HepG2 (cell line): Measurements from ENCODE around the gene RNASE7. TPM values are rescaled to one million over a fixed set of nuclear protein-coding genes. Genes with fewer than 3 reads are reported as not detected.

Experiments used
- ARID5B ChIP-seq: IDR thresholded peaks from 2 replicates; pipeline ENCODE4 v1.4.0; 2020; ENCODE audit warnings: mild to moderate bottlenecking, missing genetic modification reagents
- ATF1 ChIP-seq: IDR thresholded peaks from 2 replicates; pipeline ENCODE4 v1.6.1; 2016; ENCODE audit warnings: mild to moderate bottlenecking, control low read depth
- CHD4 ChIP-seq: fragments of 200-600 bp; sonication (generic); IDR thresholded peaks from 2 replicates; pipeline ENCODE4 v1.7.0; 2017; ENCODE audit warnings: mild to moderate bottlenecking, low read length, borderline replicate concordance
- DMAP1 ChIP-seq: IDR thresholded peaks from 2 replicates; pipeline ENCODE4 v1.6.1; 2016
- HDAC6 ChIP-seq: fragments of 200-600 bp; sonication (generic); IDR thresholded peaks from 2 replicates; pipeline ENCODE4 v1.7.0; 2017; ENCODE audit warnings: mild to moderate bottlenecking, antibody characterized with exemption, low read length, low read depth
- MIER3 ChIP-seq: IDR thresholded peaks from 2 replicates; pipeline ENCODE4 v1.6.1; 2016; ENCODE audit warnings: missing compliant biosample characterization, borderline replicate concordance
- MXD4 ChIP-seq: IDR thresholded peaks from 2 replicates; pipeline ENCODE4 v1.6.1; 2016; ENCODE audit warnings: mild to moderate bottlenecking, missing biosample characterization, missing genetic modification reagents
- NCOR1 ChIP-seq: fragments of 200-600 bp; sonication (generic); IDR thresholded peaks from 2 replicates; pipeline ENCODE4 v1.7.0; 2017; ENCODE audit warnings: antibody characterized with exemption, low read length, borderline replicate concordance
- PHF5A ChIP-seq: IDR thresholded peaks from one replicate; pipeline ENCODE4 v1.6.1; 2018; ENCODE audit warnings: low read depth, missing genetic modification reagents; ENCODE audit not compliant: unreplicated experiment
- SMAD3 ChIP-seq: sonication (generic); formaldehyde crosslinking; IDR thresholded peaks from 2 replicates; pipeline ENCODE4 v1.4.0; 2020; ENCODE audit warnings: missing genetic modification reagents
- TCF7L2 ChIP-seq: IDR thresholded peaks from 2 replicates; pipeline ENCODE4 v1.6.1; 2011; ENCODE audit warnings: mild to moderate bottlenecking, low read depth, low read length, moderate library complexity
- TFDP2 ChIP-seq: sonication (generic); formaldehyde crosslinking; IDR thresholded peaks from 2 replicates; pipeline ENCODE4 v1.4.0; 2020; ENCODE audit warnings: missing genetic modification reagents
- ZEB1 ChIP-seq: IDR thresholded peaks from 2 replicates; pipeline ENCODE4 v1.6.1; 2012; ENCODE audit warnings: mild to moderate bottlenecking, low read depth, inconsistent platforms; ENCODE audit not compliant: insufficient replicate concordance
- ZFP1 ChIP-seq: IDR thresholded peaks from 2 replicates; pipeline ENCODE4 v1.6.1; 2016
- ZFP36L1 ChIP-seq: sonication (generic); formaldehyde crosslinking; IDR thresholded peaks from 2 replicates; pipeline ENCODE4 v1.8.0; 2022; ENCODE audit warnings: mild to moderate bottlenecking, missing genetic modification reagents, moderate library complexity
- ZKSCAN8 ChIP-seq: IDR thresholded peaks from 2 replicates; pipeline ENCODE4 v1.6.1; 2016; ENCODE audit warnings: borderline replicate concordance, missing genetic modification reagents, missing compliant biosample characterization
- ZNF101 ChIP-seq: sonication (generic); formaldehyde crosslinking; IDR thresholded peaks from 2 replicates; pipeline ENCODE4 v1.4.0; 2020; ENCODE audit warnings: mild to moderate bottlenecking, low read depth, missing genetic modification reagents, borderline replicate concordance
- ZNF337 ChIP-seq: sonication (generic); formaldehyde crosslinking; IDR thresholded peaks from 2 replicates; pipeline ENCODE4 v1.5.1; 2020; ENCODE audit warnings: missing genetic modification reagents, low read depth, mild to moderate bottlenecking, borderline replicate concordance
- ZNF362 ChIP-seq: sonication (generic); formaldehyde crosslinking; IDR thresholded peaks from 2 replicates; pipeline ENCODE4 v1.4.0; 2020; ENCODE audit warnings: missing genetic modification reagents, mild to moderate bottlenecking, borderline replicate concordance
- ZNF383 ChIP-seq: sonication (generic); formaldehyde crosslinking; IDR thresholded peaks from 2 replicates; pipeline ENCODE4 v1.4.0; 2020; ENCODE audit warnings: missing genetic modification reagents, mild to moderate bottlenecking, borderline replicate concordance
- ZNF501 ChIP-seq: sonication (generic); formaldehyde crosslinking; IDR thresholded peaks from 2 replicates; pipeline ENCODE4 v1.5.1; 2020; ENCODE audit warnings: mild to moderate bottlenecking, moderate library complexity, missing genetic modification reagents
- ZNF546 ChIP-seq: sonication (generic); formaldehyde crosslinking; conservative IDR thresholded peaks from 2 replicates; pipeline ENCODE4 v1.8.1; 2023; ENCODE audit warnings: mild to moderate bottlenecking, missing genetic modification reagents
- ZNF616 ChIP-seq: sonication (generic); formaldehyde crosslinking; IDR thresholded peaks from 2 replicates; pipeline ENCODE4 v1.5.0; 2020; ENCODE audit warnings: low read depth, mild to moderate bottlenecking, missing genetic modification reagents
- ZNF768 ChIP-seq: sonication (generic); formaldehyde crosslinking; IDR thresholded peaks from 2 replicates; pipeline ENCODE4 v1.4.0; 2020; ENCODE audit warnings: missing genetic modification reagents
- ZNF776 ChIP-seq: sonication (generic); formaldehyde crosslinking; IDR thresholded peaks from 2 replicates; pipeline ENCODE4 v1.4.0; 2020; ENCODE audit warnings: mild to moderate bottlenecking, missing genetic modification reagents
- ZNF777 ChIP-seq: sonication (generic); formaldehyde crosslinking; IDR thresholded peaks from 2 replicates; pipeline ENCODE4 v1.4.0; 2020; ENCODE audit warnings: missing genetic modification reagents
- ZNF839 ChIP-seq: sonication (generic); formaldehyde crosslinking; IDR thresholded peaks from 2 replicates; pipeline ENCODE4 v1.4.0; 2020; ENCODE audit warnings: missing genetic modification reagents, mild to moderate bottlenecking, borderline replicate concordance
- ZNF883 ChIP-seq: sonication (generic); formaldehyde crosslinking; IDR thresholded peaks from 2 replicates; pipeline ENCODE4 v1.5.1; 2020; ENCODE audit warnings: mild to moderate bottlenecking, missing genetic modification reagents; ENCODE audit errors: not compliant biosample characterization
- polyA plus RNA-seq, 8 experiments: library from polyadenylated mRNA; depleted of rRNA in 3 of 8; stranded (reverse) in 7 of 8; unstranded in 1 of 8; fragments of >200 nt; fragmentation: Illumina TruSeq in 4 of 8; extraction: Trizol in 4 of 8; gene quantifications; 2 replicates each; pipeline versions ENCODE4 v1.2.1 to v1.2.3, GENCODE V29; 2011 to 2016; ENCODE audit warnings: low read depth in 4 of 8, missing spikeins in 1 of 8, mixed read lengths in 1 of 8; ENCODE audit not compliant: insufficient read depth in 1 of 8
- total RNA-seq, 5 experiments: library from RNA; depleted of rRNA; stranded (reverse); fragments of >200 nt; fragmentation: Illumina TruSeq; extraction: Trizol; gene quantifications; 2 replicates each; pipeline ENCODE4 v1.2.3, GENCODE V29; 2016; ENCODE audit warnings: low read depth in 1 of 5

RNASE7 gene
- total and polyA plus RNA-seq, 2 of the 13 experiments (the other 11 are each of a cell fraction or from before 2014, with no cell fraction given), result 0.04 TPM; not detected in 1

GRCh38 chr14:21054768-21055145 is 12.6 kb downstream of the RNASE7 start (continued):
- TF ChIP-seq ZNF777 (no peak), HDAC6 (no peak), ZNF546 (CRISPR knock-in tag) (no peak), MIER3 (CRISPR knock-in tag) (no peak), ATF1 (0 out of 2 replicates have a peak, but pooled peaks have one; percentile 6), ZNF362 (CRISPR knock-in tag) (no peak), ZKSCAN8 (CRISPR knock-in tag) (0 out of 2 replicates have a peak, but pooled peaks have one; percentile 8), ZFP36L1 (CRISPR knock-in tag) (no peak), CHD4 (peak; percentile 10; the same call in 1 of the 2 replicates), ZNF776 (CRISPR knock-in tag) (no peak), ZNF501 (CRISPR knock-in tag) (no peak), MXD4 (CRISPR knock-in tag) (0 out of 2 replicates have a peak, but pooled peaks have one; percentile 5), ZNF383 (CRISPR knock-in tag) (no peak), ZFP1 (CRISPR knock-in tag) (no peak), DMAP1 (CRISPR knock-in tag) (no peak), ZEB1 (peak; percentile 0), ZNF768 (no peak), ZNF337 (CRISPR knock-in tag) (no peak), SMAD3 (CRISPR knock-in tag) (peak; percentile 2; the same call in 1 of the 2 replicates), NCOR1 (peak; percentile 13; the same call in 1 of the 2 replicates), TCF7L2 (peak; percentile 50; the same call in 1 of the 2 replicates), PHF5A (CRISPR knock-in tag) (no peak), ZNF616 (CRISPR knock-in tag) (no peak), ZNF101 (CRISPR knock-in tag) (no peak), ZNF883 (CRISPR knock-in tag) (no peak), TFDP2 (CRISPR knock-in tag) (0 out of 2 replicates have a peak, but pooled peaks have one; percentile 18), ZNF839 (no peak), ARID5B (CRISPR knock-in tag) (no peak)
